WTC11 (cell line): ENCODE results near the gene HELZ. TPM values are rescaled to one million over a fixed set of nuclear protein-coding genes. Genes with fewer than 3 reads are reported as not detected.

Experiments
- ATAC-seq: fragments of 200-7000 bp; cut with Tn5 transposase; 2 replicates; pipeline ENCODE4 v1.10.0; 2021; ENCODE audit warnings: mild to moderate bottlenecking, moderate library complexity
- CTCF ChIA-PET: fragments of 300-600 bp; sonication (Branson Sonifier 250); formaldehyde crosslinking; loops from one replicate; lab custom pipeline; 2021; ENCODE audit warnings: antibody characterized with exemption; lab: Charles Lee
- POLR2A ChIA-PET: fragments of 350-600 bp; sonication (Branson Sonifier 250); formaldehyde crosslinking; loops from one replicate; lab custom pipeline; 2021; ENCODE audit warnings: antibody characterized with exemption; lab: Charles Lee
- DNase-seq: peaks from one replicate; pipeline ENCODE4 v3.0.0; 2021; ENCODE audit warnings: low spot score
- H3K27ac Mint-ChIP-seq: 2 replicates; pipeline ENCODE4 v1.8.0; 2021; ENCODE audit warnings: mixed read lengths
- H3K27me3 Mint-ChIP-seq: 2 replicates; pipeline ENCODE4 v1.8.0; 2021; ENCODE audit warnings: low read depth, mild to moderate bottlenecking, moderate library complexity, mixed read lengths
- H3K36me3 Mint-ChIP-seq: 2 replicates; pipeline ENCODE4 v1.8.0; 2021; ENCODE audit warnings: mixed read lengths
- H3K4me1 Mint-ChIP-seq: 2 replicates; pipeline ENCODE4 v1.8.0; 2022; ENCODE audit warnings: mixed read lengths
- H3K4me3 Mint-ChIP-seq: 2 replicates; pipeline ENCODE4 v1.8.0; 2021; ENCODE audit warnings: mild to moderate bottlenecking, moderate library complexity, mixed read lengths
- H3K9me3 Mint-ChIP-seq: 2 replicates; pipeline ENCODE4 v1.8.0; 2021; ENCODE audit warnings: mixed read lengths
- ARID4B ChIP-seq: sonication (generic); formaldehyde crosslinking; IDR thresholded peaks from 2 replicates; pipeline ENCODE4 v1.8.0; 2023; ENCODE audit warnings: missing genetic modification reagents, mild to moderate bottlenecking, borderline replicate concordance
- ATF3 ChIP-seq: sonication (generic); formaldehyde crosslinking; conservative IDR thresholded peaks from 2 replicates; pipeline ENCODE4 v1.8.1; 2022; ENCODE audit warnings: mild to moderate bottlenecking, missing genetic modification reagents
- CDX4 ChIP-seq: fragments of 250-450 bp; sonication (Bioruptor Pico); IDR thresholded peaks from 2 replicates; pipeline ENCODE4 v1.9.0; 2021; ENCODE audit warnings: moderate library complexity, mild to moderate bottlenecking, inconsistent platforms, borderline replicate concordance
- ELF4 ChIP-seq: sonication (generic); formaldehyde crosslinking; IDR thresholded peaks from 2 replicates; pipeline ENCODE4 v1.8.1; 2022; ENCODE audit warnings: low read depth, mild to moderate bottlenecking, moderate library complexity, missing genetic modification reagents
- EMX1 ChIP-seq: fragments of 250-450 bp; sonication (Bioruptor Pico); IDR thresholded peaks from 2 replicates; pipeline ENCODE4 v1.8.0; 2021; ENCODE audit warnings: mild to moderate bottlenecking
- ERG ChIP-seq: fragments of 250-450 bp; sonication (Bioruptor Pico); IDR thresholded peaks from 2 replicates; pipeline ENCODE4 v1.8.0; 2021; ENCODE audit warnings: mild to moderate bottlenecking
- ESRRA ChIP-seq: sonication (generic); formaldehyde crosslinking; IDR thresholded peaks from 2 replicates; pipeline ENCODE4 v1.8.1; 2022; ENCODE audit warnings: mild to moderate bottlenecking, missing genetic modification reagents, borderline replicate concordance
- FOXP4 ChIP-seq: sonication (generic); formaldehyde crosslinking; IDR thresholded peaks from 2 replicates; pipeline ENCODE4 v1.8.0; 2022; ENCODE audit warnings: mild to moderate bottlenecking, missing genetic modification reagents
- GABPB1 ChIP-seq: sonication (generic); formaldehyde crosslinking; IDR thresholded peaks from 2 replicates; pipeline ENCODE4 v1.8.1; 2023; ENCODE audit warnings: mild to moderate bottlenecking, missing genetic modification reagents
- KAT7 ChIP-seq: sonication (generic); formaldehyde crosslinking; IDR thresholded peaks from 2 replicates; pipeline ENCODE4 v1.8.1; 2023; ENCODE audit warnings: missing genetic modification reagents, mild to moderate bottlenecking, borderline replicate concordance
- MAX ChIP-seq: sonication (generic); formaldehyde crosslinking; IDR thresholded peaks from 2 replicates; pipeline ENCODE4 v1.8.0; 2022; ENCODE audit warnings: mild to moderate bottlenecking, missing genetic modification reagents
- NR2C2 ChIP-seq: sonication (generic); formaldehyde crosslinking; IDR thresholded peaks from 2 replicates; pipeline ENCODE4 v1.8.0; 2022; ENCODE audit warnings: mild to moderate bottlenecking, missing genetic modification reagents
- RELA ChIP-seq: sonication (generic); formaldehyde crosslinking; IDR thresholded peaks from 2 replicates; pipeline ENCODE4 v1.8.1; 2022; ENCODE audit warnings: missing genetic modification reagents, mild to moderate bottlenecking, borderline replicate concordance
- SMAD4 ChIP-seq: sonication (generic); formaldehyde crosslinking; IDR thresholded peaks from 2 replicates; pipeline ENCODE4 v1.8.0; 2022; ENCODE audit warnings: mild to moderate bottlenecking, missing genetic modification reagents
- SP1 ChIP-seq: sonication (generic); formaldehyde crosslinking; conservative IDR thresholded peaks from 2 replicates; pipeline ENCODE4 v1.8.1; 2022; ENCODE audit warnings: missing genetic modification reagents
- TCF7 ChIP-seq: sonication (generic); formaldehyde crosslinking; IDR thresholded peaks from 2 replicates; pipeline ENCODE4 v1.8.0; 2022; ENCODE audit warnings: mild to moderate bottlenecking, low read depth, missing genetic modification reagents, moderate library complexity
- ZMAT4 ChIP-seq: fragments of 250-450 bp; sonication (Bioruptor Pico); IDR thresholded peaks from 2 replicates; pipeline ENCODE4 v1.9.0; 2021; ENCODE audit warnings: mild to moderate bottlenecking
- ZNF138 ChIP-seq: sonication (generic); formaldehyde crosslinking; conservative IDR thresholded peaks from 2 replicates; pipeline ENCODE4 v1.8.1; 2022; ENCODE audit warnings: mild to moderate bottlenecking, moderate library complexity, missing genetic modification reagents
- ZNF219 ChIP-seq: sonication (generic); formaldehyde crosslinking; IDR thresholded peaks from 2 replicates; pipeline ENCODE4 v1.8.0; 2023; ENCODE audit warnings: missing genetic modification reagents, mild to moderate bottlenecking, borderline replicate concordance
- total RNA-seq: library from RNA; stranded (reverse); gene quantifications from 3 replicates; pipeline ENCODE4 v1.2.3, GENCODE V29; 2021

The HELZ gene
- total RNA-seq, 1 experiment from 2014 or later = 49.1 TPM

- TF ChIP-seq FOXP4 (CRISPR knock-in tag) (no peak), CDX4 (CRISPR knock-in tag) (no peak), ZMAT4 (CRISPR knock-in tag) (no peak), TCF7 (no peak), ARID4B (no peak), ZNF138 (CRISPR knock-in tag) (no peak), RELA (CRISPR knock-in tag) (no peak), NR2C2 (CRISPR knock-in tag) (no peak), GABPB1 (CRISPR knock-in tag) (no peak), ZNF219 (CRISPR knock-in tag) (no peak), KAT7 (no peak)
- Mint-ChIP-seq H3K36me3 (no peaks in the 10 kb centered on the region), H3K4me1 (peaks cover 9% of the 10 kb centered on the region), H3K27me3 (no peaks in the 10 kb centered on the region), H3K9me3 (peaks cover 5% of the 10 kb centered on the region), H3K27ac (peak overlapping the region; percentile 16; the same call in 1 of the 2 replicates), H3K4me3 (no peak overlapping the region)
- DNase-seq (no peak), ATAC-seq (no peak)
- ChIA-PET CTCF (interaction anchor here (0.5 to 2.1 kb wide), 4 partner anchors 51 to 1548 kb away, joined by 3 to 7 read pairs (median 3); no protein-coding TSS in a partner anchor), POLR2A (no interaction called here)
Observed at GRCh38 chr17:67067571-67068482, 177.2 kb downstream of the HELZ start.

- no peaks in the 10 kb centered on the region for H3K36me3 Mint-ChIP-seq
- H3K4me3 Mint-ChIP-seq = no peak overlapping the region
- ATAC-seq (no peak), DNase-seq (no peak)
- CTCF ChIA-PET = no interaction called here
- H3K4me1 Mint-ChIP-seq = peaks cover 9% of the 10 kb centered on the region
- H3K27ac Mint-ChIP-seq = no peak overlapping the region
- peaks cover 8% of the 10 kb centered on the region for H3K9me3 Mint-ChIP-seq
- H3K27me3 Mint-ChIP-seq = no peaks in the 10 kb centered on the region
- TF ChIP-seq MAX (no peak), EMX1 (no peak), ERG (CRISPR knock-in tag) (no peak), ESRRA (CRISPR knock-in tag) (no peak), SP1 (CRISPR knock-in tag) (no peak), SMAD4 (CRISPR knock-in tag) (no peak), ELF4 (CRISPR knock-in tag) (no peak), CDX4 (CRISPR knock-in tag) (no peak), ATF3 (CRISPR knock-in tag) (no peak)
- POLR2A ChIA-PET = interaction anchor here (0.5 kb wide), 1 partner anchor 188 kb away, joined by 4 read pairs; no protein-coding TSS in a partner anchor
Observed at GRCh38 chr17:67066717-67067116, 178.3 kb downstream of the HELZ start.
